Measurements from ENCODE around the gene KRT85. TPM values are rescaled to one million over a fixed set of nuclear protein-coding genes. Genes with fewer than 3 reads are reported as not detected.

KRT85 gene
- total and polyA plus RNA-seq, 4 donors, result not detected

- Histone ChIP-seq H3K27me3 (ENCODE audit: control insufficient read depth in 1 of 2, insufficient read depth in 2 of 2, low read length in 1 of 2) (no peaks in the 10 kb centered on the region), H3K27ac (ENCODE audit: low read depth in 1 of 2, low read length in 2 of 2) (no peak overlapping the region), H3K4me1 (ENCODE audit: control insufficient read depth in 1 of 2, insufficient read depth in 2 of 2, low read length in 2 of 2) (no peaks in the 10 kb centered on the region), H3K4me3 (ENCODE audit: low read length in 2 of 2) (no peak overlapping the region), H3K9me3 (ENCODE audit: control insufficient read depth, low read length) (no peaks in the 10 kb centered on the region), H3K36me3 (ENCODE audit: control insufficient read depth in 1 of 2, insufficient read depth in 2 of 2, low read length in 1 of 2) (no peaks in the 10 kb centered on the region)
- DNase-seq (peak in 1 of 2 donors; percentile 62), ATAC-seq (ENCODE audit: low FRiP score) (no peak)
- WGBS, 2 donors, result 97 to 98% methylated on average over 15 to 16 of the region's 16 CpGs
- intact Hi-C loops (cut with DNase I), result no loop called here
Observed at GRCh38 chr12:52399756-52400155, 32.5 kb upstream of the KRT85 start.

- no peaks in the 10 kb centered on the region for H3K9me3 ChIP-seq (ENCODE audit: control insufficient read depth, low read length)
- H3K4me3 ChIP-seq (ENCODE audit: low read length in 2 of 2), result no peak overlapping the region
- H3K27ac ChIP-seq (ENCODE audit: low read depth in 1 of 2, low read length in 2 of 2), result no peak overlapping the region
- DNase-seq (peak in 1 of 2 donors; percentile 4), ATAC-seq (ENCODE audit: low FRiP score) (no peak)
- no peaks in the 10 kb centered on the region for H3K27me3 ChIP-seq (ENCODE audit: control insufficient read depth in 1 of 2, insufficient read depth in 2 of 2, low read length in 1 of 2)
- H3K4me1 ChIP-seq (ENCODE audit: control insufficient read depth in 1 of 2, insufficient read depth in 2 of 2, low read length in 2 of 2), result no peaks in the 10 kb centered on the region
- intact Hi-C loops (cut with DNase I), result no loop called here
- no peaks in the 10 kb centered on the region for H3K36me3 ChIP-seq (ENCODE audit: control insufficient read depth in 1 of 2, insufficient read depth in 2 of 2, low read length in 1 of 2)
- 90 to 91% methylated on average over 1 of the region's 1 CpG for WGBS, 2 donors
Observed at GRCh38 chr12:52398176-52398575, 30.9 kb upstream of the KRT85 start.

GRCh38 chr12:52396656-52397055 lies 29.4 kb upstream of the KRT85 start:
- 89 to 95% methylated on average over 8 of the region's 8 CpGs for WGBS, 2 donors
- Histone ChIP-seq H3K9me3 (ENCODE audit: control insufficient read depth, low read length) (no peaks in the 10 kb centered on the region), H3K4me1 (ENCODE audit: control insufficient read depth in 1 of 2, insufficient read depth in 2 of 2, low read length in 2 of 2) (no peaks in the 10 kb centered on the region), H3K4me3 (ENCODE audit: low read length in 2 of 2) (no peak overlapping the region), H3K36me3 (ENCODE audit: control insufficient read depth in 1 of 2, insufficient read depth in 2 of 2, low read length in 1 of 2) (no peaks in the 10 kb centered on the region), H3K27ac (ENCODE audit: low read depth in 1 of 2, low read length in 2 of 2) (no peak overlapping the region), H3K27me3 (ENCODE audit: control insufficient read depth in 1 of 2, insufficient read depth in 2 of 2, low read length in 1 of 2) (no peaks in the 10 kb centered on the region)
- ATAC-seq (ENCODE audit: low FRiP score), result no peak
- DNase-seq, result peak; percentile 6 to 51
- intact Hi-C loops (cut with DNase I), result no loop called here

DNA sequence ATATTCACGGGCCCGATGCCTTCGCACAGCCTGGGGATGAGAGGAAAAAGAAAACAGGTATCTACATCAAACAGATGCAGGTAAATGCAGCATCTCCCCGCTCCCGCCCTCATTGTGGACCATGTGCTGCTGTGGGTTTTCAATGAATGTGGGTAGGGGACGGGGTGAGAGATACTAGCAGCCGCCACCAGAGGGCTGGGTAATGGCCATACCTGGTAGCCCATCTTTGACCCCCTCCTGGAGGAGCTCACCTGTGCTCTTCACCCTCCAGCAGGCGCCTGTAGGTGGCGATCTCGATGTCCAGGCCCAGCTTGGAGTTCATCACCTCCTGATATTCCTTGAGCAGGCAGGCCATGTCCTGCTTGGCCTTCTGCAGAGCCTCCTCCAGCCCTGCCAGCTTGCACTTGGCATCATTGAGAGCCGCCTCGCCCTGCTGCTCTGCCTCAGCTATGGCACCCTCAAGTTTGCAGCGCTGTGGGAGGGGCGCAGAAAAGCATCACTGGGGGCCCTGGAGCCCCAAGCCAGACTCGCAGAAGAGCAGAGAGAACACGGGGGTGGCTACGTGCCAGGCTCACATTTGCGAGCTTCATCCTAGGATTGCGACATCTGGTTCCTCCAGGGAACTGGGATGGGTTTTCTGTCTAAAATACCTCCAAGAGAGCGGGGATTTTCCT lies 28.6 kb upstream of the KRT85 start:
- peak; percentile 27 to 70 for DNase-seq
- no peaks in the 10 kb centered on the region for H3K36me3 ChIP-seq (ENCODE audit: control insufficient read depth in 1 of 2, insufficient read depth in 2 of 2, low read length in 1 of 2)
- H3K9me3 ChIP-seq (ENCODE audit: control insufficient read depth, low read length), result no peaks in the 10 kb centered on the region
- WGBS, 2 donors, result 82 to 84% methylated on average over 20 of the region's 20 CpGs
- H3K27me3 ChIP-seq (ENCODE audit: control insufficient read depth in 1 of 2, insufficient read depth in 2 of 2, low read length in 1 of 2), result no peaks in the 10 kb centered on the region
- no peak for ATAC-seq (ENCODE audit: low FRiP score)
- no peak overlapping the region for H3K4me3 ChIP-seq (ENCODE audit: low read length in 2 of 2)
- H3K27ac ChIP-seq (ENCODE audit: low read depth in 1 of 2, low read length in 2 of 2), result no peak overlapping the region
- no peaks in the 10 kb centered on the region for H3K4me1 ChIP-seq (ENCODE audit: control insufficient read depth in 1 of 2, insufficient read depth in 2 of 2, low read length in 2 of 2)
- intact Hi-C loops (cut with DNase I), result no loop called here

DNA sequence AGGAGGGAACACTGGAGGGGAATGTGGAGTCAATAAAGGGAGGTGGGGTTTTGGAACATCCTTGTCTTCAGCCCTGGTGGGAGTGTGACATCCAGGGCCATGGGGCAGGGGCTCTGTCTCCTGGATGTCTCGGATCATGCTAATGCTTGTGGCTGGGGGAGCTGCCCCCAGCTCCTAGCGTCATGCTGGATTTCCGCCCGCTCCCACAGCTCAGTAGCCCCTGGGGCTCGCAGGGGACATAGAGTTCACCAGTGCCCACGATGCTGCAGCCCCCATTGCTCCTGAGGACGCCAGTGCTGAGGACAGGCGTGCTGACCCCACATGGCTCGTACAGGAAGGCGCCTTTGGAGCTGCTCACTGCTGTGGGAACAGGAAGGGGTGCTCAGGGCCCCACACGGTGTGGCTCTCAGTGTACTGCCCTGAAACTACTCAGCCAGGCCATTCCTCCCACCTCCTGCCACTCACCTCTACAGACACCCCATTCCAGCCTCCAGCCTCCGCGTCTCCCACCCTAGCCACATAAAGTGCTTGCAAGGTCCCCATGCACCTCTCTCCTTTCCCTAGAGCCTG lies 27.6 kb upstream of the KRT85 start:
- no peak overlapping the region for H3K4me3 ChIP-seq (ENCODE audit: low read length in 2 of 2)
- intact Hi-C loops (cut with DNase I), result no loop called here
- H3K4me1 ChIP-seq (ENCODE audit: control insufficient read depth in 1 of 2, insufficient read depth in 2 of 2, low read length in 2 of 2), result no peaks in the 10 kb centered on the region
- 91 to 96% methylated on average over 12 to 13 of the region's 13 CpGs for WGBS, 2 donors
- H3K27ac ChIP-seq (ENCODE audit: low read depth in 1 of 2, low read length in 2 of 2), result no peak overlapping the region
- no peaks in the 10 kb centered on the region for H3K27me3 ChIP-seq (ENCODE audit: control insufficient read depth in 1 of 2, insufficient read depth in 2 of 2, low read length in 1 of 2)
- no peaks in the 10 kb centered on the region for H3K36me3 ChIP-seq (ENCODE audit: control insufficient read depth in 1 of 2, insufficient read depth in 2 of 2, low read length in 1 of 2)
- DNase-seq (peak; percentile 19 to 57), ATAC-seq (ENCODE audit: low FRiP score) (no peak)
- no peaks in the 10 kb centered on the region for H3K9me3 ChIP-seq (ENCODE audit: control insufficient read depth, low read length)

GRCh38 chr12:52392465-52393007 lies 25.3 kb upstream of the KRT85 start:
- intact Hi-C loops (cut with DNase I), result no loop called here
- H3K9me3 ChIP-seq (ENCODE audit: control insufficient read depth, low read length), result no peaks in the 10 kb centered on the region
- no peaks in the 10 kb centered on the region for H3K27me3 ChIP-seq (ENCODE audit: control insufficient read depth in 1 of 2, insufficient read depth in 2 of 2, low read length in 1 of 2)
- DNase-seq, result peak; percentile 8 to 17
- H3K4me3 ChIP-seq (ENCODE audit: low read length in 2 of 2), result no peak overlapping the region
- no peak for ATAC-seq (ENCODE audit: low FRiP score)
- H3K27ac ChIP-seq (ENCODE audit: low read depth in 1 of 2, low read length in 2 of 2), result no peak overlapping the region
- no peaks in the 10 kb centered on the region for H3K4me1 ChIP-seq (ENCODE audit: control insufficient read depth in 1 of 2, insufficient read depth in 2 of 2, low read length in 2 of 2)
- WGBS, 2 donors, result 95 to 96% methylated on average over 7 of the region's 7 CpGs
- H3K36me3 ChIP-seq (ENCODE audit: control insufficient read depth in 1 of 2, insufficient read depth in 2 of 2, low read length in 1 of 2), result no peaks in the 10 kb centered on the region

- Histone ChIP-seq H3K4me1 (ENCODE audit: control insufficient read depth in 1 of 2, insufficient read depth in 2 of 2, low read length in 2 of 2) (no peaks in the 10 kb centered on the region), H3K9me3 (ENCODE audit: control insufficient read depth, low read length) (no peaks in the 10 kb centered on the region), H3K36me3 (ENCODE audit: control insufficient read depth in 1 of 2, insufficient read depth in 2 of 2, low read length in 1 of 2) (no peaks in the 10 kb centered on the region), H3K27me3 (ENCODE audit: control insufficient read depth in 1 of 2, insufficient read depth in 2 of 2, low read length in 1 of 2) (no peaks in the 10 kb centered on the region), H3K4me3 (ENCODE audit: low read length in 2 of 2) (no peak overlapping the region), H3K27ac (ENCODE audit: low read depth in 1 of 2, low read length in 2 of 2) (no peak overlapping the region)
- intact Hi-C loops (cut with DNase I), result no loop called here
- 4 to 6% methylated on average over 4 of the region's 4 CpGs for WGBS, 2 donors
- ATAC-seq (ENCODE audit: low FRiP score) (peak; percentile 26), DNase-seq (peak; percentile 70 to 89)
Observed at GRCh38 chr12:52391618-52392002, 24.3 kb upstream of the KRT85 start.

GRCh38 chr12:52390739-52391617 lies 23.7 kb upstream of the KRT85 start:
- intact Hi-C loops (cut with DNase I), result no loop called here
- ATAC-seq (ENCODE audit: low FRiP score) (no peak), DNase-seq (peak; percentile 26 to 70)
- WGBS, 2 donors, result 80 to 83% methylated on average over 11 of the region's 11 CpGs
- Histone ChIP-seq H3K36me3 (ENCODE audit: control insufficient read depth in 1 of 2, insufficient read depth in 2 of 2, low read length in 1 of 2) (no peaks in the 10 kb centered on the region), H3K9me3 (ENCODE audit: control insufficient read depth, low read length) (no peaks in the 10 kb centered on the region), H3K27ac (ENCODE audit: low read depth in 1 of 2, low read length in 2 of 2) (no peak overlapping the region), H3K4me1 (ENCODE audit: control insufficient read depth in 1 of 2, insufficient read depth in 2 of 2, low read length in 2 of 2) (no peaks in the 10 kb centered on the region), H3K27me3 (ENCODE audit: control insufficient read depth in 1 of 2, insufficient read depth in 2 of 2, low read length in 1 of 2) (no peaks in the 10 kb centered on the region), H3K4me3 (ENCODE audit: low read length in 2 of 2) (no peak overlapping the region)

All from aorta (tissue), 5 donors.